Activated gamma-delta T cell treated with Interleukin-2 at 50 U/mL for 16 hours (primary cell): ENCODE results near the gene PHPT1.
"Not testable (repeated sequence)": the region's sequence is repeated elsewhere in the genome, so short reads cannot be mapped to it uniquely, and the experiment has no call there.

Experiments used
- DNase-seq: peaks from one replicate; pipeline ENCODE4 v3.0.0-alpha.2; 2020

Gene PHPT1

GRCh38 chr9:136849038-136849959 lies at the start of gene PHPT1:
PHPT1 (plus strand) TSS chr9:136849409; CDS start chr9:136849431, 22 bp downstream.
- DNase-seq, result peak; percentile 95

GRCh38 chr9:136799854-136800657 lies 49.2 kb upstream of the PHPT1 start:
- peak; percentile 95 for DNase-seq

- no peak for DNase-seq
These were observed 46.9 kb upstream of the PHPT1 start for GRCh38 chr9:136802321-136802720.

- DNase-seq, result not testable (repeated sequence)
These were observed 46.1 kb upstream of the PHPT1 start for GRCh38 chr9:136803009-136803550.

GRCh38 chr9:136803551-136804508 lies 45.4 kb upstream of the PHPT1 start:
- no peak for DNase-seq

GRCh38 chr9:136804509-136805206 lies 44.6 kb upstream of the PHPT1 start:
- no peak for DNase-seq

GRCh38 chr9:136805207-136805740 lies 43.9 kb upstream of the PHPT1 start:
- no peak for DNase-seq

GRCh38 chr9:136806067-136806466 lies 43.1 kb upstream of the PHPT1 start:
- no peak for DNase-seq

GRCh38 chr9:136806631-136807201 lies 42.5 kb upstream of the PHPT1 start:
- no peak for DNase-seq

- DNase-seq, result peak; percentile 72
These were observed 41.7 kb upstream of the PHPT1 start, which contains the start of gene RABL6 for GRCh38 chr9:136807281-136808074. RABL6 (plus strand) TSS chr9:136807948; CDS start chr9:136808197, 249 bp downstream.

- DNase-seq, result peak; percentile 44
These were observed 41.0 kb upstream of the PHPT1 start for GRCh38 chr9:136808075-136808805.

- no peak for DNase-seq
These were observed 40.4 kb upstream of the PHPT1 start for GRCh38 chr9:136808806-136809158.

GRCh38 chr9:136814725-136815421 lies 34.3 kb upstream of the PHPT1 start:
- no peak for DNase-seq

- DNase-seq, result no peak
These were observed 33.8 kb upstream of the PHPT1 start for GRCh38 chr9:136815422-136815782.

GRCh38 chr9:136820971-136821825 lies 28.0 kb upstream of the PHPT1 start:
- DNase-seq, result no peak

- DNase-seq, result no peak
These were observed 27.2 kb upstream of the PHPT1 start for GRCh38 chr9:136821826-136822544.
